HTR-8/SVneo (cell line): ENCODE data around the gene NAALADL2.
A peak's percentile ranks its signal among the peaks of the same experiment; 100 is the strongest.
"Not testable (repeated sequence)": the region's sequence is repeated elsewhere in the genome, so short reads cannot be mapped to it uniquely, and the experiment has no call there.

Experiments used
- DNase-seq: peaks from one replicate; pipeline ENCODE4 v3.0.0; 2011; ENCODE audit warnings: low spot score, mixed read lengths; ENCODE audit not compliant: insufficient read length
- FAIRE-seq: peaks from 2 replicates; lab custom pipeline; 2011; peaks lifted over from hg19 to GRCh38; lab: Jason Lieb, UNC

Gene NAALADL2

DNA sequence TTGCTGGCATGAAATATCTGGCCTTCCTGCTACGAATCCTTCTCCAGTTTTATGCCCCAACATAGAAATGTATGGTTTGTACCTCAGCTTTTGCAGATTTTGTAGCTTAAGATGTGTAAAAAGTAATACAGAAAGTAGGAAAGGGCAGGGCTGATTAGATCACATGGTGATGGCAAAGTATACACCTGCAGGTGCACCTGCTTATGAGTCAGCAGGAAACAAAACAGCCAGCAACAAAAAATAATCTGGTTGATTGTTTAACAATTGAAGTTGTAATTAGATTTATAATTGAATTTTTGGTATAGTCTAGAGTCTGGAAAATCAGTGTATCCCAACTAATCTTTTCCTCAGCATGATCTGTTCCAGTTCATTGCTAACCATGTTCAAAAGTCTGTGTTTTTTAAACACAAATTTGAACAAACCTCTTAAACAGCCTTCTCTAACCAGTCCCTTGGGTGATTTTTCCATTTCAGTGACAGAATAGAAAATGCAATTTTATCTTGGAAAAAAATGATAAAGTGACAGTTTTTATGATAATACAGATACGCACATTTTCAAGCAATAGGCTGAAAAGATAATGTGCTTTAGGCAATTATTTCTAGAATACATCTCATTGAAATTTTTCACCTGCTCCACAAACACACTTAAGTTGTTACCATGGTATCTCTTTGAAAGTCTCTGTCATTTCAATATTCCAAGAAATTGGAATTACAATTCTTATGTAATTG, 477.4 kb downstream of the NAALADL2 start:
- FAIRE-seq (no peak), DNase-seq (no peak)

DNA sequence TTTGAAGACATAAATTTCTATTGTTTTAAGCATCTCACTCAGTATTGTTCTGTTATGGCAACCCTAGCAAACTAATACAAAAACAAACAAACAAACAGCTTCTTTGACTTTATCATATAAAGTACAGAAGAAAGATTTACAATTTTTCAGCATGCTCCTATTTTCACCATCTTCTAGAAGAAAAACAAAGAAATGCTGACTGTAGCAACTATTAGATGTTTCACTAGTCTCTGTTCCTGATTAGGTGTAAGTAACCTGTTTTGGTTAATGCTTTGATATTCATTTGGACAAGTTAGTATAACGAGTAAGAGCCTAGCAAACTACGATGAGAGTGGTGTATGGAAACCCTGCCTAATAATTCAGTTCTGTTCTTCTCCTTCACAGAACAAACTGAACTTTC, 478.5 kb downstream of the NAALADL2 start:
- FAIRE-seq, result no peak

DNA sequence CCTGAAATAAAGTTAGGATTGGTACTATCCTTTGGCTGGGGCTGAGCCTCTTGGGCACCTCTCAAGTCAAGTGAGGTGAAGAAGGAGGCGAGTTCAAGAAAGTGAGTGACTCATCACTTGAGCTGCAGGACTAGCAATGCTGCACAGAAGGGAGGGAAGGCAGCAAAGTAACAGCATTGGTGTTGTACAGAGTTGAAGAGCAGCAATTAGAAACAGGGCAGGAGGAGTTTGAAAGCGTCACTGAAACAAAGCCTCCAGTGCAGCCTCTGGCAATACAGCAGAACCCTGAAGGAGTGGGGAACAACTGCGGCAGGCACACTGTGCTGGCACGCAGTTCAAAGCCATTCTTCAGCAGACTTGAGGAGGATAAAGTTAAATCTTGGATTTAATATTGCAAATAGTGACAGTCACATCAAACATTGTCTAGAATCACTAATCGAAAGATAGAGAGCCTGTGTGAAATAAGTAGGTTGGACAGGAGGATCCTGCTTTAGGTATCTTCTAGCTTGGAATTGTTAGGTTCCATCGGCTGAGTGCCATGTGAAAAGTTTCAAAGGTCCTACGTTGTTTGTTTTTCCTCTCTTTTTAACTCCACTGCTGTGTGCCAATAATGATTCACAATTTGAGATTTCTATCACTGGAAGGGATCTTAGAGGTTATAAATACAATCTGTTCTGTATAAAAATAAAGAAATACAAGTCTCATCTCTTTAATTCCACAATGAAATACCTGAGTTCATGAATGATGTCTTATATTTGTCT, 479.8 kb downstream of the NAALADL2 start:
- peak; percentile 3 for DNase-seq
- peak; percentile 9 for FAIRE-seq

More for the DNA sequence above, 478.5 kb downstream of the NAALADL2 start:
- no peak for DNase-seq

DNA sequence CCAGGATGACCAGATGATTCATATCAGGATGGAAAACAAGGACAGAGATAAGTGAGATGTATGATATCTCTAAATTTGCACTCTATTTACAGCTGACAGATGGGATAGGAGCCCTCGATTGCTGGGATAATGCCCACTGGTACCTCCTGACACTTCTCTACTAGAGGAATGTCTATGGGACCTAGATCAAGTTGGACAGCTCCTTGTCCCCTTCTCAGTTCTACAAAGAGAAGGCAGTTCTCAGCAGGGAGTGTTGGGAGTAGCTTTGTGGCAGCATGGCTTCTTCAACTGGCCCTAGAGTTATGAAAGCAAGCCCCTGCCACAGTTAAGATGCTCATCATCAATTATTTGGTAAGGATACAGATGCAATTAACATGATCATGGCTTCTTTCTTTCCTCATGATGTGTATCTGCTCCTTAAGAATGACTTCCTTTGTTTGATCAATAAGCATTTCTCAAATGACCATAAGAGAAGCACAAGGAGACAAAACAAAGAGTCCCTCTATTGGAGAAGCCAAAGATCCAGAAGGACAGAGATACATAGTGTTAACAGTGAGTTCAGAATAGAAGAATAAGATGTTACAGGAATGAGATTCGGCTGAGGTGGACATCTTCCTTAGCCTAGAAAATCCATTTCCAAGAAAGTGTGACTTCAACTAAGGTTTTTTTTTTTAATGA, 481.3 kb downstream of the NAALADL2 start:
- DNase-seq (no peak), FAIRE-seq (no peak)

DNA sequence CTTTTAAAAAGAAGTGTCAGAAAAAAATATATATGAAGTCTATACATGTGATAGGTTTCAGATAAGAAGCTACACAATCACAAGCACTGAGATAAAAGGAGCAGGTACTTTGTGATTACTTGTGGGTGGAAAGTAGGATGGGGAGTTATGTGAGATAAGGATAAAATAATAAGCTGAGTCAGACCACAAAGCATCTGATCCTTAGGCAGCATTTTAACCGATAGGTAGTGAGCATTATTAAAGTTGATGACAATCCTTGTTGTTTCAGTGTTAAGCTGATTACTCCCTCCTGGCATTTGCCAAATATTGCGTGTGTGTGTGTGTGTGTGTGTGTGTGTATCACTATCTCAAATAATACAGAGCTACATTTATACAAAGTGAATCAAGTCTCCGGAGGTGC, 483.1 kb downstream of the NAALADL2 start:
- FAIRE-seq, result no peak
- no peak for DNase-seq

DNA sequence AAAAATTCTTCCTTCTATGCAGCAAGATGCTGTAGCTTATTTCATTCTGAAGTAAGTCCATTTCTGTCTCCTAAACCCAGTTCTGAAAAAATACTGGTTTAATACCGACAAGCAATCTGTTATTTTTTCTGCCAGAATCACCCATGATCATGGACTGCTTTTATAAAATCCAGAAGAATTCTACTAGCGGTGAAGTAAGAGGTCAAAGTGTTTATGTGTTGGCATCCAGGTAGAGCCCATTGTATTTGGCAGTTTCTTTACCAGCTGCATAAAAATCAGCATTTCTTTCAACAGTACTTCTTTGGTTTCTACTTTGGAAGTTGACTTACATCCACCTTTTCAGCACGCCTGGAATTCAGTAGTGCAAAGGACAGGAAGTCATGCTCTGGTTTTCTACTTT, 484.8 kb downstream of the NAALADL2 start:
- no peak for FAIRE-seq
- no peak for DNase-seq

DNA sequence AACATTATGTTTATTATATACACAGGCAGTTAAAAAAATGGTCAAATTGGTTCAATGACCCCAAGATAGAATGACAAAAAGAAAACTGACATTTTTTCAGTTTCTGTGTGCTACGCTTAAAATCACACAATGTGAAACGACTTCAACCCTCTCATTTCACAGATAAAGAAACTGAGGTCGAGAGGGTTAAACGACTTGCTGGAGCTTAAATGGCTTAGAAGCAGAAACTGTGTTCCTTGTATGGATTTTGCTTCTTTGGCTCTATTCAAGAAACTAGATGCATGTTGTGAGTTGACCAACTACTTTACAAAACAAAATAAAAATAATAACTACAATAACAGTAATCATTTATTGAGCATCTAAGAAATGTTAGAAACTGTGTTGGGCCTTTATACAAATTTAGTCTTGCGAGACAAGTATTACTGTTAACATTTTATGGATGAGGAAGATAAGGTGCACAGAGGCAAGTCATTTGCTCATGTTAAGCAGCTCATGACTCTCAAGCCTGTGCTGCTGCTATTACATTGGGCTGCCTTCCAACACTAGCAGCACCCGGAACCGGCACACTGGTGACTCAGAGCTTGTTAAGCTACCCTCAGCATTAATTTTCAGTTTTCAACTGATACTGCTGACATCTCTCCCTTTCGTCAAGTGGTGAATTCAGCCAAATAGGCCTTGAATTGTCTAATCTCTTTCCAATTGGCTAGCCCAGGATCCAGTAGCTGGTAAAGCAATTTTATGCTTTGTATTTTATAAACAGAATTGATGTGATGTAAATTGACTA, 487.6 kb downstream of the NAALADL2 start:
- DNase-seq (peak; percentile 59), FAIRE-seq (peak; percentile 64)

DNA sequence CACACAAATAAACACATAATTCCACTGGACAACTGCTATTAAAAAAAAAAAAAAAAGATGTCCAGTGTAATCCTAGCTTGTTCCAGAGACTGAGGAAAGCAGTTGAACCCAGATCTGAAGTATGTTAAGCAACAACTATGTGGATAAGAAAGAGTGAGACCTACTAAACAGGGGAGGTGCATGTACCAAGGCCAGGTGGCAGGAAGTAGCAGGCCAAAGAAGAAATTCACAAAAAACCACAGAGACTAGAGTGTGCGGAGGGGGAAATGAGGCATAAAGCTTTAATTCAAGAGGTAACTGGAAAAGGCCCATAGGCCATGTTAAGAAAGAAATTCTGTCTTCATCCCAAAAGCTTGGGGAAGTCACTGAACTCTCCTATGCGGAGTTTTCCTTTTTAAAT, 490.0 kb downstream of the NAALADL2 start:
- no peak for DNase-seq
- no peak for FAIRE-seq

DNA sequence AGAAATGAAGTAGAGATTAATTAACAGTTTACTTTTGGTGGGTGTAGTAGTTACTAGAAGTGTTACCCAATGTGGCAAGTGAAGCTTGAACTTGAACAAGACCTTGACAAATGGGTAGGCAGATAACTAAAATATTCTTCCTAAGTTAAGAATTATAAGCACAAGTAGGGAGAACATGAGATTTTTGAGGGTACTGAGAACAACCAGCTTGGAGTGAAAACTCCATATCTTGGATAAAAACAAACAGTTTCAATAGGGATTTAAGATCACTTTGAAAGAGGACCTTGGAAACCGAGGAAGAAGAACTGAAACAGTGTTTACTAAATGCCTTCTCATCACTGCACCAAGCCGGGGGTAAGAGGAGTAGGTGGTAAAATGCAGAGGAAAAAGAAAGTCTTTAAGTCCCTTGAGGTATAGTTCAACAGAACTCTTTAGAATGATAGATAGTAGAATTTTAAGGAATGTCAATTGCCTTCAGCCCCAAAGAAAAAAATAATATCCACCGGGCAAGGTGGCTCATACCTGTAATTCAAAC, 496.7 kb downstream of the NAALADL2 start:
- no peak for FAIRE-seq
- no peak for DNase-seq

DNA sequence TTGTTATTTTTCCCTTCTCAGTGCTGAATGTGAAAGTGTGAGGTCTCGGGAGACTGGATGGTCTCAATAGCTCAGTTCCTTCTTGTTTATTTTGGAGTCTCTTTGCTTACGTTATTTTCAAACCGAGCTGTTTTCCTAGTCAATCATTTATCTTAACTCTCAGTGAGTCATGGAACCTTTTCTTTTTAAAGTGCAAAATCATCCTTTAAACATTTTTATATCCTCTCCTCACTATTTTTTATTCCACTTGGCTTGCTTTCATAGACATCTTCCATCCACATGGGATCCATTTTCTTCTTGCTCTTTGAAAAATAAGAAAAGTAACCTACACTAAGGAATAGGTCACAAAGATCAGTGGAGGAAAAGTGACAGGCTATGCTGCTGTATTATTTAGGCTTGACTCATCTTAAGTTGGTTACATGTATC, 497.8 kb downstream of the NAALADL2 start:
- DNase-seq (no peak), FAIRE-seq (no peak)

DNA sequence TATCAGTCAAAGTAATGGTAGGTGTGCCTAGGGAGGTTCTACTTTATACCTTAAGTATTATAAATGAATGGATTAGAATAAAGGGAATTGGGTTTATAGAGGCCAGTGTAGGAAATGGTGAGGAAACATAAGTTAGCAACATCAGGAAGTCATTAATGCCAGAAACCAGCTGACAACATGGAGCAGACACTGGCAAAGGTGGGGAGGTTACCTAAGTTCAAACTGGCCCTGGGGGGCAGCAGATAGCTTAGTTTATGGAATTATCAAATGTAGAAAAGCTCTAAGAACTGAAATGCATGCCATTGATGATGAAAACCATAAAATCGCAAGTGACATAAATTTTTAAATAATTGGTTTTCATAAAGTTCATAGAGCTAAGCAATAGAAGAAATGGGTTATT, 498.6 kb downstream of the NAALADL2 start:
- no peak for DNase-seq
- FAIRE-seq, result no peak

DNA sequence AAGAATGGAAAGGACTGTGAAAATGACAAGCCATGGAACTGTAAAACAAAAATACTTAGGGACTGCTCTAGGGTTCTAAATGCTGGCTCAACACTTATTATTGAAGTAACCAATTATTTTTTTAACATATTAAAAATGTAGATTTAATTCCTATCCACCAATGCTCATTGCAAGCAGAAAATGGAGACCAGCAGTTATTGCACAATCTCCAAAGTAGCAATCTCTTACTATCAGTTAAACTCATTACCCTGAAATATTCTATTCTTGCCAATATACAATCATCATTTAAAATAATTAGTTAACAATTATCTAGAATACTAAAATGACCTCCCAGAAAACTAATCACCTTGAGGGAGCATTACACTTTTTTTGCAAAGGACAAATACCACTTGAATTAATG, 499.8 kb downstream of the NAALADL2 start:
- DNase-seq (no peak), FAIRE-seq (no peak)

DNA sequence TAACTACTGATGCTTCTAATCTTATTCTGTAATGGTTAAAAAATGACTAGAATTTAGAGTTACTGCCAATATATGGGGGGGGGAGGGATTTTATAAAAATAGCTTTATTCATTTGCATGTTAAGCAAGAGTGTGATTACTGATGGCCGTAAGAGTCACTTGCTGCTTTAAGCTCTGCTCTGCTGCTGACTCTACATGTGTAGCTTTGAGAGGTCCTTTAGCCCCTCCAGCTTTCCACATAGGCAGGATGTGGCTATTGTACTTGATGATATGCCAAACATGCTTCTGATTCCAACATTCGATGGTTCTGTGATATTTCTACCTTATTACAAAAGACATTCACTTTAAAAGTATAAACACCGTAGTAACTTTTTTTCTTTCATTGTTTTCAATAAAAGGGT, 511.3 kb downstream of the NAALADL2 start:
- not testable (repeated sequence) for FAIRE-seq, DNase-seq

DNA sequence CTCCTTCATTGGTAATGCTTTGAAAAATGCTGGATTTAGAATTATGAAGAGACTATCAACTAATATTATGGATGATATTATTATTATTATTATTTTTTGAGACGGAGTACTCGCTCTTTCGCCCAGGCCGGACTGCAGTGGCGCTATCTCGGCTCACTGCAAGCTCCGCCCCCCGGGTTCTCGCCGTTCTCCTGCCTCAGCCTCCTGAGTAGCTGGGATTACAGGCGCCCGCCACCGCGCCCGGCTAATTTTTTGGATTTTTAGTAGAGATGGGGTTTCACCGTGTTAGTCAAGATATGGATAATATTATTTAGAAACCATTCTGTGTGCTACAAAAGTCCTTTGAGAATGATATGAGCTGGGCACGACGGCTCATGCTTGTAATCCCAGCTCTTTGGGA, 512.1 kb downstream of the NAALADL2 start:
- FAIRE-seq, DNase-seq: not testable (repeated sequence)

DNA sequence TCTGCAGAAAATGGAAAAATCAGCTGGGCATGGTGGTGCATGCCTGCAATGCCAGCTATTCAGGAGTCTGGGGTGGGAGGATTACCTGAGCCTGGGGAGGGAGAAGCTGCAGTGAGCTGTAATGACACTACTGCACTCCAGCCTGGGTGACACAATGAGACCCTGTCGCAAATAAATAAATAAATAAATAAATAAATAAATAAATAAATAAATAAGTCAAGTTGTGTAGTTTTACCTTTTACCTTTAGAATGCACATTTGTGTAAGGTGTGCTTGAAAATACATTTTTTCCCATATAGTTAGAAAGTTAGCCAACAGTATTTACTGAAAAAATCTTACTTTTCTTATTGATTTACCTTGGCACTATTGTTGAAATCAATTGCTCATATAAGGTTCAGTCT, 515.6 kb downstream of the NAALADL2 start:
- DNase-seq (no peak), FAIRE-seq (no peak)

DNA sequence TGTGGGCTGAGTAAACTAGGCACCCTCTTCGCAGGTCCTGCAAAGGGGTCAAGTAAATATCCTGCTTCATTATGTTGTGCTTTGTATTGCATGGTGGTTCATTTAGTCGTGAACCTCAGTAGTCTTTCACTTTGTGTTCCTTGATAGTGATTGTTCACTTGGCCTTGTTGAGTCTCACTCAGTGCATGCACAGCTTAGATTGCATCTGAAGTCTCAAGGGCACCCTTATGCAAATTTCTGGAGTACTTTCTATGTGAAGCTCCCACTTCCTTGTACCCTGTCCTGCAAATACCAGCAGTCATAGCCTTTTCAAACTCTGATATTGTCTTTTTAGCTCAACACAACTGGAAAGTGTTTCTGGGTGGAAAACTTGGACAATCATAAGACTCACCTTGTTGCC, 519.2 kb downstream of the NAALADL2 start:
- no peak for FAIRE-seq
- no peak for DNase-seq

DNA sequence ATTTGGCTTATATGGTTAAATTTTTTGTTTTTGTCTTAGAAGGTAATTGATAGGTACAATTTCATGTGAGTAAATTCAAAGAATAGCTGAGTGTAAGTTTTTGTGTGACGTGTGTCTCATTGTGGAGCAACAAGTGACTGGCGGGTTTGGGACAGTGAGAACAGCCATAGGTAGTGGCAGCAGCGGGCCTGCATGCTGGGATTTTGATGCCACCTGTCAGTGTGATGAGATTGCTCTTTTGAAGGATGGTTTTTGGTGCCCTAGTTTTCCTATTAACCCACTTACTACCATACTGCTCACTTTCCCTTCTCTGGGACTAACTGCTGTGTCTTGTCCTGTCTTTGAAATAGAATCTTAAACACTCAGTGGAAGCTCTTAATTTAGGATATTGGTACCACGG, 522.6 kb downstream of the NAALADL2 start:
- no peak for FAIRE-seq

DNA sequence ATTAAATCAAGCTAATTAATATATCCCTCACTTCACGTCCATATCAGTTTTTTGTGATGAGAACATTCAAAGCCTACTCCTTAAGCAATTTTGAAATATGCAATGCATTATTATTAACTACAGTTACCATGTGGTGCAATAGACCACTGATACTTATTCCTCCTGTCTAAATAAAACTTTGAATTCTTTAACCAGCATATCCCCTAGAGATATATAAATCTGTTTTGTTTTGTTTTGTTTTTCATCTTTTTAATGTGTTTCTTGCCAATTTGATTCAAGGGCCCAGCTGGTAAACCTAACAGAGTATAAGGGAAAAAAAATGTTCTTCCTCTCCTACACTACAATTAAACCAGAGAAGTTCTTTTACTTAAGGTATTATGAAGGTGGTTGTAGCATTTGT, 524.2 kb downstream of the NAALADL2 start:
- FAIRE-seq, result no peak

More for the DNA sequence above, 522.6 kb downstream of the NAALADL2 start:
- no peak for DNase-seq

DNA sequence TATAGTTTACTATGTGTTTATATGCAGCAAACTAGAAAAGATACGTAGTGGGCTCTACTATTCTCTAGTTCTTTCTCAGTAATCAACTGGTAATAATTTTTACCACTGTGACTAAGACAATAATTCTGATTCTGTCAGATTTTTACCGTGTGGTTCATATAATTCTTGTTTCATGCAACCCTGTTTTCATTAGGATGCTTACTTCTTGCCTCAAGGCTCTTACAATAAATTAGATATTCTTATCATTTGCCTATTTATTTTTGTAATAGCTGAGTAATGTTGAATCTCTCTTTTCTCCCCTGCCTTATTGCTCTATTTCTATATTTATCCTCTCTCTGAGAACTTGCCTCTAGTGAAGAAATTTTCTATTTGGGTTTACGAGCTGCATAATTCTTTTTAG, 524.7 kb downstream of the NAALADL2 start:
- DNase-seq (no peak), FAIRE-seq (no peak)

More for the DNA sequence above, 524.2 kb downstream of the NAALADL2 start:
- DNase-seq, result no peak

DNA sequence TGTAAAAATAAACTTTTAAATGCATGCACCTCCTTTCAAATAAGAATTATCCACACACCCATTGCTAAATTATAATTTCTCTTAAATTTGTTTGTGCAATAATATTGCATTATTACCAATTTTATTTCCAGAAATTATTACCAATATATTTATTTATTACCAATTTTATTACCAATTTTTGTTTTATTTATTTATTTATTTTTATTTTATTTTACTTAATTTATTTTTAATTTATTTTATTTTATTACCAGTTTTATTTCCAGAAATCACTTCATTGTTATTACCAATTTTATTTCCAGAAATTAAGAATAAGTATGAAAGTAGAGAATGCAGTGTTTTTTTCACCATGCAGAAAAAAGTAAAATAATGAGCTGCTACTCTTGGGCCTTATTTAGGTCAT, 525.4 kb downstream of the NAALADL2 start:
- no peak for FAIRE-seq
- DNase-seq, result no peak
